ENCODE measurements around the gene TTC9.

Gene TTC9

GRCh38 chr14:70646705-70647104, 5.0 kb downstream of the TTC9 start:
- no peak for DNase-seq

- DNase-seq: no peak
Observed at GRCh38 chr14:70648346-70648745, 6.6 kb downstream of the TTC9 start.

GRCh38 chr14:70649803-70650202, 8.1 kb downstream of the TTC9 start:
- DNase-seq: no peak

- no peak for DNase-seq
Observed at GRCh38 chr14:70651522-70651921, 9.8 kb downstream of the TTC9 start.

GRCh38 chr14:70652871-70653270, 11.2 kb downstream of the TTC9 start:
- DNase-seq: no peak

- DNase-seq: no peak
Observed at GRCh38 chr14:70653662-70654061, 11.9 kb downstream of the TTC9 start.

- no peak for DNase-seq
Observed at GRCh38 chr14:70654632-70655031, 12.9 kb downstream of the TTC9 start.

- no peak for DNase-seq
Observed at GRCh38 chr14:70655110-70655826, 13.6 kb downstream of the TTC9 start.

GRCh38 chr14:70658899-70659298, 17.2 kb downstream of the TTC9 start:
- no peak for DNase-seq

- no peak for DNase-seq
Observed at GRCh38 chr14:70660967-70661893, 19.5 kb downstream of the TTC9 start.

GRCh38 chr14:70662080-70662479, 20.4 kb downstream of the TTC9 start:
- no peak for DNase-seq

GRCh38 chr14:70662816-70663215, 21.1 kb downstream of the TTC9 start:
- no peak for DNase-seq

GRCh38 chr14:70663707-70664179, 22.0 kb downstream of the TTC9 start:
- DNase-seq: no peak

GRCh38 chr14:70664698-70665447, 23.2 kb downstream of the TTC9 start:
- DNase-seq: no peak

- no peak for DNase-seq
Observed at GRCh38 chr14:70665448-70666360, 24.0 kb downstream of the TTC9 start.

- DNase-seq: no peak
Observed at GRCh38 chr14:70666361-70666686, 24.6 kb downstream of the TTC9 start.

GRCh38 chr14:70670992-70671651, 29.4 kb downstream of the TTC9 start:
- DNase-seq: no peak

GRCh38 chr14:70671652-70672644, 30.2 kb downstream of the TTC9 start:
- DNase-seq: no peak

- DNase-seq: no peak
Observed at GRCh38 chr14:70677341-70677740, 35.6 kb downstream of the TTC9 start.

GRCh38 chr14:70680748-70681147, 39.0 kb downstream of the TTC9 start:
- DNase-seq: no peak

Data from NCI-H2171 treated with DMSO at 0.1 percent for 48 hours (cell line).